IPS DF 4.7 (cell line): ENCODE measurements around the gene HIVEP1.

ENCODE experiments used
- DNase-seq: peaks from one replicate; pipeline ENCODE4 v3.0.0-alpha.2; 2013; ENCODE audit warnings: low spot score; ENCODE audit errors: extremely low read depth

The HIVEP1 gene

DNA sequence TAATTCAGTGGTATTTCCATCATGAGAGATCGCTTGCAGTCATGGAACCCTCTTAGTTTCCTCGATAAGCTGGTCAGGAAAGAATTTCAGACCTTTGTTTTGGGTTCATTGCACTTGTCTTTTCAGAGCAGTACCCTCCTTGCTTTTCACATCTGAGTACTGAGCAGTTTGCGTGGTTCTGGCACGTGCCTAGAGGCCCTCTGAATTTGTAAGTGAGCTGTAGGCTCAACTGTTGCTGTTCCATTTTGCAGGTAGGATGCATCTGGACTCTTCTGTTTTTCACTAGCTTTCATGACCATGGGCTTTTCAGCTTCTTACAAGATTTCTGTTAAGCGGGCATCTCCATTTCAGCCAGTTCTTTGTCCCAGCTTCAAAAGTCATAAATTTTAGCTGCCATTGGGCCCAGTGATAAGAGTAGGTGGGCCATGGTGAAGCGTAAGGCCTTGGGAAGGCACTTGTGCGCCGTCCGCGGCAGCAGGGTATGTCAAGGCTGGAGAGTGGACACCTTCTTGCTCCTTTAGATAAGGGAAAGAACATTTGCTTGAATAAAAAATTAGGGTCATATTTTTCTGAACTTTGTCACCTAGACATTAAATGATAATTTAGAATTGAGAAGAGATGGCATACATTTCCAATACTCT lies 35.8 kb downstream of the HIVEP1 start:
- no peak for DNase-seq

DNA sequence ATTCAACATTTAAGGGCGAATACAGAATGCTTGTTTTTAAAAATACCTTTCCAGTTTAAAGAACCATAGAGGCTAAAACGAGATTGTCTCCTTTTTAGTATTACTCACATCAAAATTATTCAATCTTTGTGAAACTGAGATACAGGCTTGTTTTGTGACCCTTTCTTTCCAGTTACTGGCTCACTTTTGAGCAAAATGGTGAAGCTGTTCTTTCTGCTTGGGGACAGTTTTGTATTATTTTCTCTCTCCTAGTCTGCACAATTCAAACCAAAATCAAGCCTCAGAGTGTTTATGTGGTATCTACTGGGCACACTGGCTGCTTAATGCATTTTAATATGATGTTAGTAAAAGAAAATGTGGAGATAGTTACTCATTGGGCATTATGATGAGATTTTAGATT lies 36.5 kb downstream of the HIVEP1 start:
- DNase-seq = no peak

- DNase-seq = no peak
Measured at GRCh38 chr6:12049165-12049564, 37.1 kb downstream of the HIVEP1 start.

GRCh38 chr6:12051861-12052368 lies 39.8 kb downstream of the HIVEP1 start:
- no peak for DNase-seq

DNA sequence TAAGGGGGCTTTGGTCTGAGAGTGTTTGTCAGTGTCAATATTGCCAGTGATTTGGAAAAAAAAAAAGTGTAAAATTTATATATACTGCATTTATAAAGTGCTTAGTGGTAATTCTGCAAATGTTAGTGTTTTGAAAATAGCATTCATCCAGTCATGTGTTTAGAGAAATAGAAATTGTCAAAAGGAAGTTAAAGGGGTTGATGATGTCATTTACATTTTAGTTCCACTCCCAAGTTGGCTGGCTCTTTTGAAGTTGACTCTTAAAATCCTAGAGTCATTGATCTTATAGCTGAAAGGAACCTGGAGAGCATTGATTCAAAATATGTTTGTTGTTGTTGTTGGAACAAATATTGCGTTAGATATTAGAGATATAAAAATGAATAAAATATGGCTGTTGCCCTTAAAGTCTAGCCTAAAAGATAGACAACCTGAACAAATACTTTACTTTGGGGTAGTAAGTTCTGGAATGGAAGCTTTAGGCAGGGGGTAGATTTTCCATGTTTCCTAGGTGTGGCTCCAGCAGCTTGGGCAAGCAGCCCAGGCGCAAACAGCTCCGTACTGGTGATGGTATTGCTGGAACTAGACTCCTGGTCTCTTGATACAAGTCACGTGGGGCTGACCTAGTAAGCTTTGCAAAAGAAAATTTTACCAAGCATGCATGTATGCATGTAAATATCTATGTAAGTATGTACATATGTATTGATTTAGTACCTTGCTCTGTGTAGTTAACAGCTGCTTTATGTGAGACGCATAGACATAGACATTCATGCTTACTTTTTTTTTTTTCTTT lies 46.3 kb downstream of the HIVEP1 start:
- DNase-seq = no peak

DNA sequence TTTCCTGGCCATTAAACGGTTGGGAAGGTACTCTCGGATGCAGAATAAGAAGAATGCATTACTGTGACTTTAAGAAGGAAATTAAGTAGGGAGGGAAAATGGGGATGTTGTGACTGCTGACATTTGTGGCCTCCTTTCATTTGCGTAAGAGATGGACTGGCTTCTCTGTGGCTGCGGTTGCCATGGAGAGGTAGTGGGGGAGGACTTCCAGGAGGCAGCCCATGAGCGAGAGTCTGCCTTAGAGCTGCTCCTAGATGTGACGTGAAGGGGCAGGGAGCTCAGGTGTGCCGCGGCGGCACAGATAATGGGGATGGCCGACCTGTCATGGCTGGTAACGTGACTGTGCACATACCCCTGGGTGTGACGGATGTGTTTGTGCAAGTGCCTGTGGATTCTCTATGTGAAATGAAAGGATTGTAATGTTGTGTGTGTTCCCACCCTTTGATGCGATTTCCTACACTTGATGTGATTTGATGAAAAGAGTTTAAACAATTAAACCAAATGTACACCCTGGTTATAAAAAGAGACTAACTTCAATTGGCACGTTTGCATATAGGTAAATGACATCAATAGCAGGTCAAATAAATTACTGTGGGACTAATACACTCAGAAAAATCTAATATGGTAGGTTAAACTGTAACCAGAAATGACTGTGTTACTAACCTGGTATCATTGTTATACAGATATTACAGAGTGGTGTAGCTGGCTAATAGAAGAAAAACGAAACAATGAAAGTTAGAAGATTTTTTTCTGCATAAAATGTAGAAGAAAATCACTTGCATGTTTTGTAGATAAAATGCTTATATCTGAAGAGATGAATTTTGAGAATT lies 48.9 kb downstream of the HIVEP1 start:
- DNase-seq = peak; percentile 49

GRCh38 chr6:12062605-12063004 lies 50.5 kb downstream of the HIVEP1 start:
- no peak for DNase-seq

GRCh38 chr6:12064131-12064530 lies 52.0 kb downstream of the HIVEP1 start:
- no peak for DNase-seq

GRCh38 chr6:12064538-12065071 lies 52.5 kb downstream of the HIVEP1 start:
- DNase-seq = no peak

DNA sequence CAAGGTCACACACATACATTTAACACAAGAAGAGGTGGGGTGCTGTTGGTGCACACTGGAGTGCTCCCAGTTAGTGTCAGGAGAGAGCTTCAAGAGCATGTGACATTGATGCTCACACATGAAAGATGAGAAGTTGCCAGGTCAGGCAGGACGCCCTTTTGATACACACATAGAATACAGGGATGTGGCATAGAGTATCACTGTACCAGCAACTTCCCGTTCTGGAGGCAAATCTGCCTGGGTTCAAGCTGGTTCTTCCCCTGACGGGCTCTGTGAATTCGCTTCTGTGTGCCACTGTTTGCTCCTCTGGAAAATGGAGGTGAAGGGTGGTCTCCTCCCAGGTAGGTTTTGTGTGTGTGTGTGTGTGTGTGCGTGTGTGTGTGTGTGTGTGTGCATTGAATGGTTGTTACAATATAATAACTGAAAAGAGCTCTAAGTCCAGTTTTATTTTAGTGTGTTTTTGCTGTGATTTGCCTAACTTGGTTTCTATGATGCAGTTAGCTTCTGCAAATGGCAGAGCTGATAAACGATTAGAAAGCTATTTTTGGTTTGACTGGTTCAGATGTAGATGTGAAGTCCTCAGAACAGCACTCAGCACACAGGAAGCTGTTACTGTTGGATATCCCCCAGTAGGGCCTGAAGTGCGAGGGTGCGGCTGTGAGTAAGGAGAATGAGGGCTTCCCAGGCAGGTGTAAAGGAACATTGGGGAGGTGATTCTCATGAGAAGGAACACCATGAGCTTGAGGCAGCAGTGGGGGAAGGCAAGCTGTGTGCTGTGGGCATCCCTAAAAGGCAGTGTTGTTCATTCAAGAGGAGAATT lies 53.4 kb downstream of the HIVEP1 start:
- DNase-seq = no peak

GRCh38 chr6:12066297-12066696 lies 54.2 kb downstream of the HIVEP1 start:
- no peak for DNase-seq

- no peak for DNase-seq
Measured at GRCh38 chr6:12068899-12069557, 56.9 kb downstream of the HIVEP1 start.

- DNase-seq = no peak
Measured at GRCh38 chr6:12069891-12070529, 57.9 kb downstream of the HIVEP1 start.

DNA sequence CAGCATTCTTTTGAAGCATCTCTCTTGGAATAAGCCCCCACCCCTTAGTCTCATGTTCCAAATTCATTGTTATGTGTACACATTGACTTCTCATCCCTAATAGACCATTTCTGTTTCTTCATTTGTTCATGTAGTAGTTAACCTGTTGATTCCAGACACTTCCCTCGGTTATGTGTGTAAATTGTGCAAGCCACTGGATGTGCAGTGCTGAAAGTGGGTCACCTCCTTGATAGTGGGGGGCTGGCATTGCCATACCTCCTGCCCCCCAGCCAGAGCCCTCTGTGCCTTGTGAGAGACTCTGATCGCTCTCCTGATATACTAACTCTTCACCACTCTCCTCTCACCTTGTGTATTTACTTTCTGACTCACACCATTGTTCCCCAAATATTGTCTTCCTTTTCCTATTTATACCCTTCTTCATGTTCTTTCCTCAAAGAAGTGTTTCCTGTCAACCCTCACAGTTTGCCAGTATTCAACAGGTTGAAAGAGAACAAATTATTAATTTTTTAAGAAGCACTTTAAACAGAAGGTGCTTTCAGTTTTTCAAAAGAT lies 59.0 kb downstream of the HIVEP1 start:
- no peak for DNase-seq

DNA sequence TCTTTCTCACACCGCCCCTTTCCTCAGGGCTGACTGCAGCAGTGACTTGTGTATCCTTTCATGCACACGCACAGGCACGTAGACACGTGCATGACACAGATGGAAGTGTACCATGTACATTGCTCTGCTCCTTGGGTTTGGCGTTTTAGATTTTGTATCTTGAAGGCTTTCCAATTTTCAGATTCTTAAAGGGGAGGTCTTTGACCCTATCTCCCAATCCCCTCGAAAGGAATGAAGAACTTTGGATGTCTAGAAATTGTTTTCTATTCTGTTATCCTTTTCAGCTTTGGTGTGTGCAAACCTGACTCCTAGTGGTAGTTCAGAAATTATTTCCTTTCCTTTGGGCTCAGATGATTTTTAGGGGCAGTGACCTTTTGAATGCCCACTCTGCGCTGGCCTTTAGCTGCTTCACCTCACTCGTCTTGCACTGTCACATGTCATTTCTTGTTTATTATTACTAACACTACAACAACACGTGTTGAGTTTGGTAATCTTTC lies 63.0 kb downstream of the HIVEP1 start:
- DNase-seq = no peak

- DNase-seq = no peak
Measured at GRCh38 chr6:12077021-12077710, 65.1 kb downstream of the HIVEP1 start.

DNA sequence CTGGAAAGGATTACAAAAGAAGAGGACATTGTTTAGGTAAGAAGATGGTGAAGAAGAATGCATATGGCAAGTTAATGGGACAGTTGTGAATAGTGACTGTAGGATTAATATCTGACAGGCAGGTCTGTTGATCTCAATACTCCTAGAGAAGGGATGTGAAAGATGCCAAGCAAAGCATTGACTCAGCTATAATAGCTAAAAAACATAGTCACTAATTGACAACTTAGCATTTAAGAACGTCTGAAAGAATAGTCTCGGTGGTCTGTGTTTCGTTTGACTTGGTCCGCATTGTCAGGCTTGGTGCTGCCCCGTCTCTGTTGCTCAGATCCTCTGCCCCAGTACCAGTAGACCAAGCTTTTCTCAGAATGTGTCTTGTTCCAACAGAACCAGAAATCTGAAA lies 65.9 kb downstream of the HIVEP1 start:
- no peak for DNase-seq

DNA sequence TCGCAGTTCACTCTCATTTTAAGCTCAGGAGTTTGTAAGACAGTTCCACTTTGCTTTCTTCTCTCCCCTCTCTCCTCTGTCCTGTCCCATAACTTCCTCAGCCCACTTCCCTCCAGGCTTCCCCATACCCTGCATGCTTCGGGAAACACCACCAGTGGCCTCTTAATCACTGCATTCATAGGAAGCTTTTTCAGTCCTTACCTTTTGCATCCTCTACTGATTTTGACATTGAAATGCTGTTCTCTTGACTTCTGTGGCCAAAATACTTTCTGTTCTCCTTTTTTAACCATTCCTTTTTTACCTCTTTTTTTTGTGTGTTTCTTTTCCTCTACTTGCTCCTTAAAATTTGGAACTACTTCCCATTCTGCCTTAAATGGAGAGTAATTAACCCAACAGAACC lies 69.7 kb downstream of the HIVEP1 start:
- DNase-seq = no peak

- DNase-seq = no peak
Measured at GRCh38 chr6:12082368-12082767, 70.3 kb downstream of the HIVEP1 start.
